ENCODE results near the gene ANKRD39.
"Not testable (repeated sequence)": the region's sequence is repeated elsewhere in the genome, so short reads cannot be mapped to it uniquely, and the experiment has no call there.

The ANKRD39 gene

DNA sequence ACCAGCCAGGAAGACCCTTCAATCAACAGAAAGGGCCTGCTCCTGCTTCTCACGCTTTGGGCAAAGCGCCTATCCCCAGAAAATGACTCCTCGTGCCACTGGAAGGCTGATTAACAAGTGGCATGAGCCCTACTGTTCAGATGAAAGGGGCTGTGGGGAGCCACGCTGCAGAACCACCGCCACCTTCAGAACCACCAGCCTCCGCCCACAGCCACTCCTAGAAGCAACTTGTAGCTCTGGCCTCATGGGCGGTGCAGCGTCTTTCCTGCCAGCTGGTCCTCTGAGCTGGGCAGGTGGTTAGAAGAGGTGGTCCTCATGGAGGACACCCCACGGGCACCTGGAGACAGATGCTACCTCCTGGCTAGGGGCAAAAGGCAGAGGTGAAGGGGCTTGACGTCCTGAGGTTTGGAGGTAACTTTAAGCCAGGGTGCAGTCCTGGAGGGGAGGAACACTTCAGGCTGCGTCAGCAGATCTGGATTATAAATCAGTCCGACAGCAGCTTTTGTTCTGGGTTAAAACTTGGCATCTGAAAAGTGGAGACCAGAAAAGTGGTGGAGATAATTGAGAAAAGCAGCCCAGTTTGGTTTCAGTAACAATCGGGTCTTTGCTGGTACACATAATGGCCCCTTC is 12.9 kb upstream of the ANKRD39 start:
- no peak for DNase-seq

GRCh38 chr2:96869822-96870625 is 12.2 kb upstream of the ANKRD39 start, which contains the start of gene SEMA4C:
SEMA4C (minus strand) TSS chr2:96870080; CDS start chr2:96867886, 2,194 bp downstream.
- DNase-seq: no peak

DNA sequence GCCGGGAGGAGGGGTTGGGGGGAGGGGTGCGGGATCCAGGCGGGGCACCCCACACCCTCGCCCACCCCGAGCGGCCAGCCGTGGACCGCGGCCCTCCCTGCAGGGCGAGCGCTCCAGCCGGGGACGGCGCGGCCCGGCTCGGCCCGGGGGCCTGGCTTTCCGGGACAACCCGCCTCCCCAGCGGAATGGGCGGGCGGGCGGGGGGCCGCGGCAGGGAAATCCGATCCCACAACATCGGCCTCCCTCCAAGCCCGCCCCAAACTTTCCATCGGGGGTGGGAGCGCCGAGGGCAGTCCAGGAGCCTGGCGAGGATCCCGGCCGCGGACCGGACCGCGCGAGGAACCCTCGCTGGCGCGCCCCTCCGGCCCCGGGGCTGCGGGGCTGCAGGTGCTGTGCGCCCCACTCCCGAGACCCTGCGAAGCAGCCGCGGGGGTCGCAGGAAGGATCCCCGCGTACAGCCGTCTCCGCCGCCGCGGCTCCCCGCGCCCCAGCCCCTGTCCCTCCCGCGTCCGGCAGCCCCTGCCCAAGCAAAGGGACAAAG is 11.5 kb upstream of the ANKRD39 start:
- DNase-seq: no peak

DNA sequence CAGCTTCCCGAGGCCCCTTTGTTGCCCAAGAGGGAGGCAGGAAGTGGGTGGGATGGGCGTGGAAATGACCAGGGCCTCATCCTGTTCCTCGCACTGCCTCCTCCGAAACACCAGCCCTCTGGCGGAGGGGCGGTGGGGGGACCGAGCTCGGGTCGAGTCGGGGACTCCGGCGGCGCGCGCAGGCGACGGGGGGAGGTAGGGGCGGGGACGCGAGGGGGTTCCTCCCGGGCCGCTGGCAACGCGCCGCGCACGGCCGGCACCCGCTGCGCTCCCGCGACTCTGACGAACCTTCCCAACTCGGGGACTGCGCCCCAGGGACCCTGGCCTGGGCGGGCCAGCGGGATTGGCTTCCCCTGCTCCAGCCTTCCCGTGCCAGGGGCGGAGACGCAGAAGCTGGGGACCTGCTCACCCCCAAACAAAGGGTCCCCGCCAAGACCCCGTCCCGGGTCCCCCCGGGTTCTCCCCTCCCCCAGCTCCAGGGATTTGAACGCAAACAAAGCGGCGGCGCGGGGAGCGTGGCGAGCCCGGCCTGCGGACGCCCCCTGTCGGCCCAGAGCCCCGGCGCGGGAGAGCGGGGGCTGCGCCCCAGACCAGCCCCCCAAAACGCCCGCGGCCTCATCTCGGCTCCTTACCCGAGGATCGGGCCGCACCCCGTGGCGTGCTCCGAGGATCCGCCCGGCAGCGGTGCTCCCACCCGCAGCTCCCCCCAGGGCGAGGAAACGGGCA is 10.9 kb upstream of the ANKRD39 start:
- peak; percentile 38 for DNase-seq

GRCh38 chr2:96867756-96868554 is 10.1 kb upstream of the ANKRD39 start:
- DNase-seq: no peak

GRCh38 chr2:96866986-96867755 is 9.4 kb upstream of the ANKRD39 start:
- DNase-seq: no peak

GRCh38 chr2:96866586-96866985 is 8.8 kb upstream of the ANKRD39 start:
- DNase-seq: no peak

GRCh38 chr2:96866149-96866548 is 8.3 kb upstream of the ANKRD39 start:
- no peak for DNase-seq

DNA sequence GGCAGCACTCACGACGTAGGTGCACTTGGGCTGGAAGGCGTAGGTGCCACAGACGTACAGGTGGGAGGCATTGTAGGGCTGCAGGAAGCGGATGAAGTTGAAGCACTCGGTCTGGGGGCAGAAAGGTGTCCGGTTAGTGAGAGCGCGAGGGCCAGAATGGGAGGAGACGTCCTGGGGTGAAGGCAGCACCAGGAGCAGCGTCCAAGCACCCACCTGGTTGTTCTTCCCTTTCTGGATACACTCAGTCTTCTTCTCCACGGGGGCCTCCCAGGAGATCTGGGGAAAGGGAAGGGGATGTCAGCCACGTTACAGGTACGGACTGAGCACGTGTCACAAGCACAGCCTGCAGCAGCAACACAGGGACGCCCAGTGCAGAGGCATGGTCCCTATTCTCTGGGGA is 7.8 kb upstream of the ANKRD39 start:
- DNase-seq: no peak

- no peak for DNase-seq
Measured at GRCh38 chr2:96864343-96865091, 6.7 kb upstream of the ANKRD39 start.

- no peak for DNase-seq
Measured at GRCh38 chr2:96863575-96864342, 5.9 kb upstream of the ANKRD39 start.

DNA sequence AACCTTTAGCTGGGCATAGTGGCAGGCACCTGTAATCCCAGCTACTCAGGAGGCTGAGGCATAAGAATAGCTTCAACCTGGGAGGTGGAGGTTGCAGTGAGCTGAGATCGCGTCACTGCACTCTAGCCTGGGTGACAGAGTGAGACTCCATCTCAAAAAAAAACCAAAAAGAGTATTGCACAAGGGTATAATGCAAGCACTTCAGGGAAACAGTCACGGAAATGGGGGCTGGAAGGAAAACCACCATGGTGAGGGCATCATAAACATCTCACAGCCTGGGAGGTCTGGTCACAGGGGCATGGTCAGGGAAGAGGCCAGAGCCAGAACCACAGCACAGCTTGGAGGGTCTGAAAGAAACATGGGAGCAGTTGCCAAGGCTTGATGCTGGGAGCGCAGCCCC is 5.2 kb upstream of the ANKRD39 start:
- DNase-seq: not testable (repeated sequence)

GRCh38 chr2:96861074-96861473 is 3.3 kb upstream of the ANKRD39 start:
- DNase-seq: no peak

GRCh38 chr2:96860065-96861029 is 2.5 kb upstream of the ANKRD39 start:
- DNase-seq: no peak

DNA sequence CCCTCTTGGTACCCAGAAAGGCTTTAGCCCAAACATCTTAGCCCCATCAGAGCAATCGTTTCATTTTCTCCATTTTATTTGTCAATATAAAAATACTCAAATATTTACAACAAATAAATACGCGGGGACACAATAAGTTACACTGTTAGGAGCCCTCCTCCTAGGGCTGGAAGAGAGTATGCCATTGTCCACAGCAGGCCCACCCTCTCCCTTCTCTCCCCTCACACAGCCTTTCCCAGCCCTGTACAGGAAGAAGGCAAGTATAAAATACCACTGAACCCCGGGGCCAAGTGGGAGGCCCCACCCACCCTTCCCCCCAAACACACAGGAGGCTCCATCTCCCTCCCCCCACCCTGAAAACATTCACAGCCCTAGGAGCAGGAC is 1.9 kb upstream of the ANKRD39 start:
- no peak for DNase-seq

DNA sequence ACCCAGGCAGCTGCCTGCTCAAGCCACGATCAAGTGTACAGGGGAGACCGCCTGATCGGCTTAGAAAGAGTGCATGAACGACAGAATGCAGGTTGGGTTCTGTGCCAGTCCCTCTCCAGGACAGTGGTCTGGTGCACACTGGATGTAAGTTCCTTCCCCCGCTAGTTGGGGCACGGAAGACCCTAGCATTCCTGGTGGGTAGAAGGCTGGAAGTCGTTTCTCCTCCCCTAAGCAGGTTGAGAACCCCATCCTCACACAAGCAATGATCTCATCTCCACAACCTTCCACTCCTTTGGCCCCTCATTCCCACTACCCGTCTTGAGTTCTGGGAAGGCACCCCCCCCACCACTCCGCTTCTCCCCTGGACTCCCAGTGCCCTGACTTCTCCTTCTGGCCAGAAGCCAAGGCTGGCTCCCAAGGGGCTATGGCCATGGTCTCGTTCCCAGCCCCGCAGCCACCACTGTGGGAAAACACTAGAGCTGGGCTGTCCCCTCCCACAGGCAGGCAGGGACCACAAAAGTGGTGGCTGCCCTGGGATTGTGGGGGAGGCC is 1.4 kb upstream of the ANKRD39 start:
- DNase-seq: no peak

GRCh38 chr2:96856776-96857666 is 795 bp downstream of the ANKRD39 start:
- peak; percentile 19 for DNase-seq

GRCh38 chr2:96853321-96853720 is 4.5 kb downstream of the ANKRD39 start:
- no peak for DNase-seq

Measured in inflammatory macrophage treated with lipopolysaccharide for 4 hours (primary cell).